GM19035 (cell line): ENCODE results near the gene GGT1.
"Not testable (repeated sequence)": the region's sequence is repeated elsewhere in the genome, so short reads cannot be mapped to it uniquely, and the experiment has no call there.

Source experiments
- ATAC-seq: cut with Tn5 transposase; IDR thresholded peaks from one replicate; pipeline ENCODE4 v1.9.1; 2021; ENCODE audit not compliant: unreplicated experiment

GGT1 gene

GRCh38 chr22:24633231-24634023 is 30.4 kb downstream of the GGT1 start:
- ATAC-seq, result not testable (repeated sequence)

GRCh38 chr22:24634776-24635389 is 31.9 kb downstream of the GGT1 start:
- not testable (repeated sequence) for ATAC-seq

- ATAC-seq, result not testable (repeated sequence)
Observed at GRCh38 chr22:24636513-24636912, 33.5 kb downstream of the GGT1 start.

GRCh38 chr22:24642307-24642706 is 39.3 kb downstream of the GGT1 start:
- not testable (repeated sequence) for ATAC-seq

- ATAC-seq, result not testable (repeated sequence)
Observed at GRCh38 chr22:24644409-24644808, 41.4 kb downstream of the GGT1 start.

- not testable (repeated sequence) for ATAC-seq
Observed at GRCh38 chr22:24645408-24646399, 42.7 kb downstream of the GGT1 start.

GRCh38 chr22:24646756-24647155 is 43.8 kb downstream of the GGT1 start:
- not testable (repeated sequence) for ATAC-seq

GRCh38 chr22:24649371-24649770 is 46.4 kb downstream of the GGT1 start:
- not testable (repeated sequence) for ATAC-seq

- ATAC-seq, result not testable (repeated sequence)
Observed at GRCh38 chr22:24650884-24651283, 47.9 kb downstream of the GGT1 start.

GRCh38 chr22:24665395-24665794 is 62.4 kb downstream of the GGT1 start:
- not testable (repeated sequence) for ATAC-seq

GRCh38 chr22:24667904-24668303 is 64.9 kb downstream of the GGT1 start:
- ATAC-seq, result not testable (repeated sequence)

- not testable (repeated sequence) for ATAC-seq
Observed at GRCh38 chr22:24672532-24672931, 69.5 kb downstream of the GGT1 start.
